Measurements from ENCODE around the gene KRT9.
"Not testable (repeated sequence)": the region's sequence is repeated elsewhere in the genome, so short reads cannot be mapped to it uniquely, and the experiment has no call there.

GRCh38 chr17:41614767-41615166 lies 42.9 kb upstream of the KRT9 start:
- TF ChIP-seq POLR2AphosphoS5 (IDR thresholded peaks at IDR 0.05; ENCODE audit: low read depth, low read length); CTCF (IDR thresholded peaks at IDR 0.05 in 2 of 3, conservative IDR thresholded peaks at IDR 0.05 in 1 of 3; ENCODE audit: borderline replicate concordance in 1 of 3, insufficient read depth in 1 of 3, low read depth in 2 of 3, low read length in 2 of 3); ELF1 (IDR thresholded peaks at IDR 0.05; ENCODE audit: borderline replicate concordance, low read depth); POLR2A (IDR thresholded peaks at IDR 0.05; ENCODE audit: borderline replicate concordance, extremely low read depth, insufficient read depth, insufficient read length); SP1 (IDR thresholded peaks at IDR 0.05; ENCODE audit: low read depth); EZH2phosphoT487 (IDR thresholded peaks at IDR 0.05; ENCODE audit: borderline replicate concordance): not testable (repeated sequence)
